ENCODE results near the gene CANT1. TPM values are rescaled to one million over a fixed set of nuclear protein-coding genes. Genes with fewer than 3 reads are reported as not detected.

CANT1 gene
- total RNA-seq, 1 experiment from 2014 or later = 97.1 TPM

GRCh38 chr17:78993241-78993956, 16.2 kb downstream of the CANT1 start:
- ChIA-PET CTCF (interaction anchor here (0.9 to 1.9 kb wide), 2 partner anchors 13 to 52 kb away, joined by 3 to 5 read pairs; partner anchors contain the start of gene LGALS3BP), POLR2A (no interaction called here), RAD21 (ENCODE audit: low non-redundant PET in 1 of 2, low total read pairs in 2 of 2, uncharacterized antibody in 2 of 2, unreplicated experiment in 2 of 2) (no interaction called here)
- Histone ChIP-seq H3K4me2 (ENCODE audit: low read length) (no peak overlapping the region), H3K4me3 (replicated peaks in 1 of 2; ENCODE audit: low read depth in 1 of 2, low read length in 2 of 2) (no peak overlapping the region), H2AFZ (ENCODE audit: low read depth, low read length, poor library complexity, severe bottlenecking) (no peak overlapping the region), H3K79me2 (ENCODE audit: insufficient read depth, low read length) (peaks cover 46% of the 10 kb centered on the region), H3K9me2 (ENCODE audit: insufficient read depth) (no peaks in the 10 kb centered on the region), H4K20me1 (ENCODE audit: insufficient read depth) (no peaks in the 10 kb centered on the region; the same call in 1 of the 2 replicates), H3K9me3 (ENCODE audit: control insufficient read depth in 1 of 2, insufficient read depth in 1 of 2, low read depth in 1 of 2, low read length in 2 of 2) (no peaks in the 10 kb centered on the region), H3K4me1 (ENCODE audit: control insufficient read depth in 1 of 2, insufficient read depth in 2 of 2, low read length in 2 of 2) (peaks cover 0 to 3% of the 10 kb centered on the region in 2 experiments; a peak in 1 of 4 replicates), H3K27me3 (ENCODE audit: insufficient read depth, low read length) (no peaks in the 10 kb centered on the region), H3K27ac (ENCODE audit: low read depth, low read length) (peak overlapping the region; percentile 30; the same call in 1 of the 2 replicates), H3K36me3 (ENCODE audit: control insufficient read depth in 1 of 2, insufficient read depth in 2 of 2, low read length in 2 of 2) (peaks cover 50 to 75% of the 10 kb centered on the region in 2 experiments; a peak in 3 of 4 replicates), H3K9ac (ENCODE audit: low read length) (no peak overlapping the region)
- ATAC-seq (peak; percentile 93), DNase-seq (ENCODE audit: low read depth, low spot score) (no peak)
- BruUV-seq (replicated peaks) = no TSS peak
- TF ChIP-seq TCF7L2 (IDR thresholded peaks at IDR 0.05; ENCODE audit: borderline replicate concordance, extremely low read depth, insufficient read depth, insufficient read length) (no peak), POLR2AphosphoS5 (IDR thresholded peaks at IDR 0.05; ENCODE audit: low read depth, low read length) (peak; percentile 30; the same call in 1 of the 2 replicates)
- TF ChIP-seq, protein P1, sequence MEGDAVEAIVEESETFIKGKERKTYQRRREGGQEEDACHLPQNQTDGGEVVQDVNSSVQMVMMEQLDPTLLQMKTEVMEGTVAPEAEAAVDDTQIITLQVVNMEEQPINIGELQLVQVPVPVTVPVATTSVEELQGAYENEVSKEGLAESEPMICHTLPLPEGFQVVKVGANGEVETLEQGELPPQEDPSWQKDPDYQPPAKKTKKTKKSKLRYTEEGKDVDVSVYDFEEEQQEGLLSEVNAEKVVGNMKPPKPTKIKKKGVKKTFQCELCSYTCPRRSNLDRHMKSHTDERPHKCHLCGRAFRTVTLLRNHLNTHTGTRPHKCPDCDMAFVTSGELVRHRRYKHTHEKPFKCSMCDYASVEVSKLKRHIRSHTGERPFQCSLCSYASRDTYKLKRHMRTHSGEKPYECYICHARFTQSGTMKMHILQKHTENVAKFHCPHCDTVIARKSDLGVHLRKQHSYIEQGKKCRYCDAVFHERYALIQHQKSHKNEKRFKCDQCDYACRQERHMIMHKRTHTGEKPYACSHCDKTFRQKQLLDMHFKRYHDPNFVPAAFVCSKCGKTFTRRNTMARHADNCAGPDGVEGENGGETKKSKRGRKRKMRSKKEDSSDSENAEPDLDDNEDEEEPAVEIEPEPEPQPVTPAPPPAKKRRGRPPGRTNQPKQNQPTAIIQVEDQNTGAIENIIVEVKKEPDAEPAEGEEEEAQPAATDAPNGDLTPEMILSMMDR (IDR thresholded peaks at IDR 0.05 in 2 of 3, conservative IDR thresholded peaks at IDR 0.05 in 1 of 3; ENCODE audit: borderline replicate concordance in 1 of 3, insufficient read depth in 1 of 3, low read depth in 2 of 3, low read length in 2 of 3) = peak; percentile 66 to 96 (median 92)
- intact Hi-C loops (cut with micrococcal nuclease) = no loop called here

All from HCT116 (cell line).